Astrocyte of the spinal cord (primary cell): ENCODE measurements around the gene RPLP2.
A peak's percentile ranks its signal among the peaks of the same experiment; 100 is the strongest.

Experiments
- DNase-seq: peaks from one replicate; pipeline ENCODE4 v3.0.0; 2011; ENCODE audit warnings: low read depth, low spot score
- H3K4me3 ChIP-seq: 2 replicates; pipeline ENCODE4 v1.5.1; 2011; ENCODE audit warnings: low read depth, mild to moderate bottlenecking, low read length, moderate library complexity
- CTCF ChIP-seq: IDR thresholded peaks from 2 replicates; pipeline ENCODE4 v1.5.1; 2012; ENCODE audit warnings: low read depth, mild to moderate bottlenecking, low read length, inconsistent platforms
- in situ Hi-C: cut with HindIII; loops from 2 replicates; pipeline ENCODE4 v1.10.0; 2017; ENCODE audit warnings: low sequenced_read_pairs

The RPLP2 gene

GRCh38 chr11:787084-787675, 22.6 kb upstream of the RPLP2 start:
- no peak for DNase-seq
- TF ChIP-seq CTCF: no peak
- in situ Hi-C loops: no loop called here
- no peak overlapping the region for H3K4me3 ChIP-seq

- no peak for TF ChIP-seq CTCF
- no peak overlapping the region for H3K4me3 ChIP-seq
- DNase-seq: no peak
- in situ Hi-C loops: no loop called here
These were observed 21.6 kb upstream of the RPLP2 start for GRCh38 chr11:788009-788640.

GRCh38 chr11:788953-789940, 20.5 kb upstream of the RPLP2 start:
- DNase-seq: no peak
- no peak overlapping the region for H3K4me3 ChIP-seq
- no peak for TF ChIP-seq CTCF
- in situ Hi-C loops: no loop called here

- no peak for TF ChIP-seq CTCF
- in situ Hi-C loops: no loop called here
- no peak within 1 kb of the TSS for H3K4me3 ChIP-seq
- peak; percentile 38 for DNase-seq
These were observed 19.8 kb upstream of the RPLP2 start, which contains the start of gene CEND1 for GRCh38 chr11:789943-790342. TSS of gene CEND1 (minus strand) at chr11:790090. CDS start at chr11:788576, 1,514 bp downstream.

GRCh38 chr11:790721-791564, 18.8 kb upstream of the RPLP2 start:
- H3K4me3 ChIP-seq: no peak overlapping the region
- in situ Hi-C loops: no loop called here
- DNase-seq: peak; percentile 32
- TF ChIP-seq CTCF: no peak
